ENCODE measurements around the gene NR2F2.

DNA sequence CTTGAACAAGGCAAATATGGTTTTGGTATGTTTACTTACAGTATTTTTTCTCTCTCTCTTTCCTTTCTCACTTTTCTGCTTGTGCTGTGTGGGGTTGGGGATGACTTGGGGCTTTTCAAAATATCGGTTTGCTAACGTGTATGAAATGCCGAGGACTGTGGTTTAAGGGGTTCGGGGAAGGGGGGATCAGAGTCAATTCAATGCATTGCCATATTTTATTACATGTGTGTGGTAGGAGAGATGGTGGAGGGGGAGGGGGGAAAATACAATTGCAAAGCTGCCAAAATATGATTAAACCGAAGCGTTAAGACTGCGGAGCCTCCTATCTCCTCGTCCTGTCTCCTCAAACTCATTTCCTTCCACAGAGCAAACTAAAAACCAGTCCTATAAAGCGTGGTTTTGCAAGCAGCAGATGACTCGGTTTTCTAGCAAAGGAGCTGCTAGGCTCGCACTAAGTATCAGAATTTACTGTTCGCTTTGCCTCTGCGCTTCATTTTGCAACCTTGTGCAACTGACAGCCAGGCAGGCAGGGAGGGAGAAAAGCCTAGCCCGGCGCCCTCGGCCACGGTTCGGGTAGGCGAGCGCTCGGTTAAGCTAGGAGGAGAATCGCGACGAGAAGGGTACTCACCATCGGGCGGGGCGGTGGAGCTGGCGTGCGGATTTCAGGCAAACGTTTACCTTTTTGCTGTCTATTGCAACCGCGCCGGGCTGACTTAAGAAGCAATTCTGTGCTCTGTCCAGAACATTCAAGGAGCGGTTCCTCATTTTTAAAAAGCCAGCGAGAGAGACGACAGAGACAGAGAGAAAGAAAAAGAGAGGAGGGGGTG, 4.0 kb upstream of the NR2F2 start:
- no peak for TF ChIP-seq POLR2A (IDR thresholded peaks at IDR 0.05)
- TF ChIP-seq, protein P1, sequence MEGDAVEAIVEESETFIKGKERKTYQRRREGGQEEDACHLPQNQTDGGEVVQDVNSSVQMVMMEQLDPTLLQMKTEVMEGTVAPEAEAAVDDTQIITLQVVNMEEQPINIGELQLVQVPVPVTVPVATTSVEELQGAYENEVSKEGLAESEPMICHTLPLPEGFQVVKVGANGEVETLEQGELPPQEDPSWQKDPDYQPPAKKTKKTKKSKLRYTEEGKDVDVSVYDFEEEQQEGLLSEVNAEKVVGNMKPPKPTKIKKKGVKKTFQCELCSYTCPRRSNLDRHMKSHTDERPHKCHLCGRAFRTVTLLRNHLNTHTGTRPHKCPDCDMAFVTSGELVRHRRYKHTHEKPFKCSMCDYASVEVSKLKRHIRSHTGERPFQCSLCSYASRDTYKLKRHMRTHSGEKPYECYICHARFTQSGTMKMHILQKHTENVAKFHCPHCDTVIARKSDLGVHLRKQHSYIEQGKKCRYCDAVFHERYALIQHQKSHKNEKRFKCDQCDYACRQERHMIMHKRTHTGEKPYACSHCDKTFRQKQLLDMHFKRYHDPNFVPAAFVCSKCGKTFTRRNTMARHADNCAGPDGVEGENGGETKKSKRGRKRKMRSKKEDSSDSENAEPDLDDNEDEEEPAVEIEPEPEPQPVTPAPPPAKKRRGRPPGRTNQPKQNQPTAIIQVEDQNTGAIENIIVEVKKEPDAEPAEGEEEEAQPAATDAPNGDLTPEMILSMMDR (IDR thresholded peaks at IDR 0.05) = no peak

Measured in right lobe of liver (tissue), 4 donors.